ENCODE measurements around the gene IFNE.

IFNE gene

GRCh38 chr9:21507483-21507790 is 25.3 kb upstream of the IFNE start:
- TF ChIP-seq GATA2 (IDR thresholded peaks at IDR 0.05; ENCODE audit: low read depth, low read length) (no peak), GATA3 (IDR thresholded peaks at IDR 0.05; ENCODE audit: low read depth, low read length) (no peak)

GRCh38 chr9:21506626-21507482 is 24.7 kb upstream of the IFNE start:
- TF ChIP-seq GATA2 (IDR thresholded peaks at IDR 0.05; ENCODE audit: low read depth, low read length) (no peak), GATA3 (IDR thresholded peaks at IDR 0.05; ENCODE audit: low read depth, low read length) (no peak)

- TF ChIP-seq GATA3 (IDR thresholded peaks at IDR 0.05; ENCODE audit: low read depth, low read length), result no peak
- no peak for TF ChIP-seq GATA2 (IDR thresholded peaks at IDR 0.05; ENCODE audit: low read depth, low read length)
Observed at GRCh38 chr9:21505425-21506179, 23.5 kb upstream of the IFNE start.

GRCh38 chr9:21504894-21505293 is 22.8 kb upstream of the IFNE start:
- no peak for TF ChIP-seq GATA2 (IDR thresholded peaks at IDR 0.05; ENCODE audit: low read depth, low read length)
- TF ChIP-seq GATA3 (IDR thresholded peaks at IDR 0.05; ENCODE audit: low read depth, low read length), result no peak

- TF ChIP-seq GATA3 (IDR thresholded peaks at IDR 0.05; ENCODE audit: low read depth, low read length), result no peak
- no peak for TF ChIP-seq GATA2 (IDR thresholded peaks at IDR 0.05; ENCODE audit: low read depth, low read length)
Observed at GRCh38 chr9:21504113-21504512, 22.0 kb upstream of the IFNE start.

- no peak for TF ChIP-seq GATA2 (IDR thresholded peaks at IDR 0.05; ENCODE audit: low read depth, low read length)
- TF ChIP-seq GATA3 (IDR thresholded peaks at IDR 0.05; ENCODE audit: low read depth, low read length), result no peak
Observed at GRCh38 chr9:21502586-21502985, 20.5 kb upstream of the IFNE start.

GRCh38 chr9:21499912-21500311 is 17.8 kb upstream of the IFNE start:
- no peak for TF ChIP-seq GATA2 (IDR thresholded peaks at IDR 0.05; ENCODE audit: low read depth, low read length)
- no peak for TF ChIP-seq GATA3 (IDR thresholded peaks at IDR 0.05; ENCODE audit: low read depth, low read length)

- TF ChIP-seq GATA3 (IDR thresholded peaks at IDR 0.05; ENCODE audit: low read depth, low read length) (no peak), GATA2 (IDR thresholded peaks at IDR 0.05; ENCODE audit: low read depth, low read length) (no peak)
Observed at GRCh38 chr9:21491756-21492155, 9.6 kb upstream of the IFNE start.

- TF ChIP-seq GATA2 (IDR thresholded peaks at IDR 0.05; ENCODE audit: low read depth, low read length), result no peak
Observed at GRCh38 chr9:21481470-21482056, 550 bp downstream of the IFNE start.

- TF ChIP-seq GATA3 (IDR thresholded peaks at IDR 0.05; ENCODE audit: low read depth, low read length), result no peak
- no peak for TF ChIP-seq GATA2 (IDR thresholded peaks at IDR 0.05; ENCODE audit: low read depth, low read length)
Observed at GRCh38 chr9:21479152-21479702, 2.9 kb downstream of the IFNE start.

GRCh38 chr9:21477466-21477865 is 4.6 kb downstream of the IFNE start:
- TF ChIP-seq GATA3 (IDR thresholded peaks at IDR 0.05; ENCODE audit: low read depth, low read length) (no peak), GATA2 (IDR thresholded peaks at IDR 0.05; ENCODE audit: low read depth, low read length) (no peak)

- TF ChIP-seq GATA3 (IDR thresholded peaks at IDR 0.05; ENCODE audit: low read depth, low read length) (no peak), GATA2 (IDR thresholded peaks at IDR 0.05; ENCODE audit: low read depth, low read length) (no peak)
Observed at GRCh38 chr9:21473236-21473635, 8.9 kb downstream of the IFNE start.

GRCh38 chr9:21470126-21470525 is 12.0 kb downstream of the IFNE start:
- no peak for TF ChIP-seq GATA3 (IDR thresholded peaks at IDR 0.05; ENCODE audit: low read depth, low read length)
- no peak for TF ChIP-seq GATA2 (IDR thresholded peaks at IDR 0.05; ENCODE audit: low read depth, low read length)

- TF ChIP-seq GATA3 (IDR thresholded peaks at IDR 0.05; ENCODE audit: low read depth, low read length) (no peak), GATA2 (IDR thresholded peaks at IDR 0.05; ENCODE audit: low read depth, low read length) (no peak)
Observed at GRCh38 chr9:21465859-21466518, 16.1 kb downstream of the IFNE start.

Measured in SH-SY5Y (cell line).